GM12874 (cell line): ENCODE data around the gene DNTT.

Experiments
- TF ChIP-seq, protein P1 (sequence below): IDR thresholded peaks from 2 replicates; pipeline ENCODE4 v1.5.1; 2011; ENCODE audit warnings: low read depth, mild to moderate bottlenecking, control low read depth, low read length, moderate library complexity; ENCODE audit not compliant: insufficient read depth

The DNTT gene

GRCh38 chr10:96339383-96339782 lies 35.1 kb downstream of the DNTT start:
- TF ChIP-seq, protein P1, sequence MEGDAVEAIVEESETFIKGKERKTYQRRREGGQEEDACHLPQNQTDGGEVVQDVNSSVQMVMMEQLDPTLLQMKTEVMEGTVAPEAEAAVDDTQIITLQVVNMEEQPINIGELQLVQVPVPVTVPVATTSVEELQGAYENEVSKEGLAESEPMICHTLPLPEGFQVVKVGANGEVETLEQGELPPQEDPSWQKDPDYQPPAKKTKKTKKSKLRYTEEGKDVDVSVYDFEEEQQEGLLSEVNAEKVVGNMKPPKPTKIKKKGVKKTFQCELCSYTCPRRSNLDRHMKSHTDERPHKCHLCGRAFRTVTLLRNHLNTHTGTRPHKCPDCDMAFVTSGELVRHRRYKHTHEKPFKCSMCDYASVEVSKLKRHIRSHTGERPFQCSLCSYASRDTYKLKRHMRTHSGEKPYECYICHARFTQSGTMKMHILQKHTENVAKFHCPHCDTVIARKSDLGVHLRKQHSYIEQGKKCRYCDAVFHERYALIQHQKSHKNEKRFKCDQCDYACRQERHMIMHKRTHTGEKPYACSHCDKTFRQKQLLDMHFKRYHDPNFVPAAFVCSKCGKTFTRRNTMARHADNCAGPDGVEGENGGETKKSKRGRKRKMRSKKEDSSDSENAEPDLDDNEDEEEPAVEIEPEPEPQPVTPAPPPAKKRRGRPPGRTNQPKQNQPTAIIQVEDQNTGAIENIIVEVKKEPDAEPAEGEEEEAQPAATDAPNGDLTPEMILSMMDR, result no peak

GRCh38 chr10:96339956-96340904 lies 36.0 kb downstream of the DNTT start:
- TF ChIP-seq, protein P1, result peak; percentile 77

- TF ChIP-seq, protein P1, result no peak
These were observed 37.3 kb downstream of the DNTT start for GRCh38 chr10:96341219-96342182.

DNA sequence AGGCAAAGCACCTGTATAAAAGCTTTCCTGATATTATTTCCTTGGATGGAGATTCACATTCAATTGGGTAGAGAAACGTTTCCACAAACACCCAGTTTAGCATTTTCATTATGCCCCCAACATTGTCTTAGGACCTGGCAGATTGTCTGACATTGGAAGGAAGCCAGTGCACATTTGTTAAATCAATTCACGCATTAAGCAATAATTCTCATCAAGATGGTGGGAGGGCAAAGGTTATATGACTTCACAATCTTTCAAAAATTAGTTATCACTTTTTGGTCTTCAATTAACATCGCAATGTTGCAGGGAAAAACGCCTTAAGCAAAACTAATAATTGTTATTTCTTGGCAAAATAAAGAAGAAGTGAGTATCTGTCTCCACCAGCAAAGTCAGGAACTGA lies 38.2 kb downstream of the DNTT start:
- TF ChIP-seq, protein P1, result no peak

GRCh38 chr10:96344178-96344577 lies 39.9 kb downstream of the DNTT start:
- TF ChIP-seq, protein P1, result no peak

GRCh38 chr10:96345222-96345621 lies 41.0 kb downstream of the DNTT start:
- TF ChIP-seq, protein P1, result no peak

DNA sequence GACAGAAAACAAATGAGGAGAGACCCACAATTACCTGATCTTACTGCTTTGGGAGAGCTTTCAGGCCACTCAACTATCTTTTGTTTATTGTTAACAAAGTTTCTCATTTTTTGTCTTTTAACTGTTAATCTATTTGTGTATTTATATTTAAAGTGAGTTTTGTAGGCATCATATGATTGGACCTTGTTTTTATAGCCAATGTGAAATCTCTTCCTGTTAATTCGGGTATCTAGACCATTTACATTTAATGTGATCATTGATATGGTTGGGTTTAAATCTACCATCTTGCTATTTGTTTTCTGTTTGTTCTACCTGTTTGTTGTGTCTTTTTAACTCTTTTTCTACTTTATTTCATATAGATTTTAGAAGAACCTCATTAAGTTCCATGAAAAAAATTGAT lies 42.1 kb downstream of the DNTT start:
- TF ChIP-seq, protein P1, result no peak
